ENCODE data around the gene FOXO3. TPM values are rescaled to one million over a fixed set of nuclear protein-coding genes. Genes with fewer than 3 reads are reported as not detected.

The FOXO3 gene
- total RNA-seq, 6 experiments from 2014 or later, result 21.1 to 28.9 (median 24.2) TPM

- Mint-ChIP-seq H3K36me3 (ENCODE audit: low read depth) (0 out of 2 replicates have a peak, but pooled peaks cover 8% of the 10 kb centered on the region), H3K4me3 (no peak overlapping the region), H3K27ac (no peak overlapping the region), H3K27me3 (ENCODE audit: insufficient read depth) (no peaks in the 10 kb centered on the region; the same call in 1 of the 2 replicates), H3K9me3 (no peaks in the 10 kb centered on the region), H3K4me1 (ENCODE audit: low read depth) (peaks cover 36% of the 10 kb centered on the region)
- DNase-seq, result no peak
- no peak for TF ChIP-seq CTCF (IDR thresholded peaks at IDR 0.05)
Measured at GRCh38 chr6:108638993-108639392, 78.3 kb downstream of the FOXO3 start.

DNA sequence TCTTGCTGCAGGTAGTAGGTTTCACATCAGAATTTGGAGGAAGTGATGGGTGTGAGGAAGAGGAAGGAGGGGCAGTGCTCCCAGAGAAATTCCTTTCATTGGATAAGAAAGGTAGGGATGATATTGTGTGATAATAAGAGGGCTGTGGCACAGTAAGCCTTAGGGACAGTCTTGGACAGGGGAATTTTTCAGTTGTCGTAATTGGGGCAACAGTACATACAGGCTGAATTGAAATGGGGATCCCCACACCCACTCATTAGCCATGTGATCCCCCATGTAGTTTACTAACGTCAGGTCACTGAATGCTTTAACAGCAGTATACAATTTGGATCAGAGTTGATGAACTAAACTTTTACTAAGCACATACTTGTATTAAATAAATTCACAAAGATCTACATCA, 79.4 kb downstream of the FOXO3 start:
- H3K4me3 Mint-ChIP-seq, result no peak overlapping the region
- no peak overlapping the region for H3K27ac Mint-ChIP-seq
- no peak for DNase-seq
- H3K27me3 Mint-ChIP-seq (ENCODE audit: insufficient read depth), result peaks cover 2% of the 10 kb centered on the region
- no peak for TF ChIP-seq CTCF (IDR thresholded peaks at IDR 0.05)
- H3K9me3 Mint-ChIP-seq, result no peaks in the 10 kb centered on the region
- peaks cover 31% of the 10 kb centered on the region for H3K4me1 Mint-ChIP-seq (ENCODE audit: low read depth)
- 0 out of 2 replicates have a peak, but pooled peaks cover 8% of the 10 kb centered on the region for H3K36me3 Mint-ChIP-seq (ENCODE audit: low read depth)

DNA sequence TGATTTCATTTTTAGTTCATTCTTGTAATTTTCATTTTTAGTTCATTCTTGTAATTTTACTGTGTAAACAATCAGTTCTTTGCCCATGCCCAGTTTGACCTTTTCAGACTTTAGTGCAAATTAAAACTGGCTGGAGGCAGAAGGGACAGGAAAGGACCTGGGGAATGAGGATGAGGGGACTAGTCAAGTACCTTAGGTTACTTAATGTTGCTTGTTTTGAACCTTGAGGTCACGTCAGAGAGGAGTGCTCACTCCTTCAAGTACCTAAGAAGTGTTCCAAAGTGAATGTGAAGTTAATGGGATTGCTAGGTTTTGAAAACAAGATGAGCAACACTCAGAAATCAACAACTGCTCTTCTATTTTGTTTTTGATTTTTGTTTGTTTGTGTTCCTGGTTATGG, 82.5 kb downstream of the FOXO3 start:
- H3K4me3 Mint-ChIP-seq, result no peak overlapping the region
- no peak for TF ChIP-seq CTCF (IDR thresholded peaks at IDR 0.05)
- H3K4me1 Mint-ChIP-seq (ENCODE audit: low read depth), result peaks cover 38% of the 10 kb centered on the region
- no peaks in the 10 kb centered on the region for H3K9me3 Mint-ChIP-seq
- H3K36me3 Mint-ChIP-seq (ENCODE audit: low read depth), result peaks cover 15% of the 10 kb centered on the region; the same call in 1 of the 2 replicates
- H3K27ac Mint-ChIP-seq, result no peak overlapping the region
- peaks cover 2% of the 10 kb centered on the region for H3K27me3 Mint-ChIP-seq (ENCODE audit: insufficient read depth)
- DNase-seq, result no peak

DNA sequence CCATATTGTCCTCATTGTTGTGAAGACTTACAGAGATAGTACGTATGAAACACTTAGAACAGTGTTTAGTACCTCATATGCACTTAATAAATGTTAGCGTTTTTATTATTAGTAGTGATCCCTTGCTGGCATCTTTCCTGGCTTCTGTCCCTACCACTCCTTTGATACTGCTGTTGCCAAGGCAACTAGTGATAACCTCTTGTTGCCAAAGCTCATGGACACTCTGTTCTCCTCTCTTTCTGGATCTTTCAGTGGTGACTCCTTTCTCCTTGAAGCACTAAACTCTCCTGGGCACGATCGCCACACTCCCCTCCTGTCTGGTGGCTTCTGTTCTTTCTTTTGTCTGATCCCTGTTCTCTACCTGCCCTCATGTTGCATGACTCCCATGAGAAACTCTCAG, 83.5 kb downstream of the FOXO3 start:
- no peak overlapping the region for H3K27ac Mint-ChIP-seq
- H3K4me1 Mint-ChIP-seq (ENCODE audit: low read depth), result peaks cover 41% of the 10 kb centered on the region
- no peak for TF ChIP-seq CTCF (IDR thresholded peaks at IDR 0.05)
- no peaks in the 10 kb centered on the region for H3K9me3 Mint-ChIP-seq
- H3K4me3 Mint-ChIP-seq, result no peak overlapping the region
- H3K27me3 Mint-ChIP-seq (ENCODE audit: insufficient read depth), result peaks cover 2% of the 10 kb centered on the region
- H3K36me3 Mint-ChIP-seq (ENCODE audit: low read depth), result peaks cover 18% of the 10 kb centered on the region; the same call in 1 of the 2 replicates
- DNase-seq, result no peak

GRCh38 chr6:108648191-108648590, 87.5 kb downstream of the FOXO3 start:
- H3K27ac Mint-ChIP-seq, result no peak overlapping the region
- H3K36me3 Mint-ChIP-seq (ENCODE audit: low read depth), result peaks cover 11% of the 10 kb centered on the region; the same call in 1 of the 2 replicates
- H3K27me3 Mint-ChIP-seq (ENCODE audit: insufficient read depth), result peaks cover 2% of the 10 kb centered on the region
- no peak for TF ChIP-seq CTCF (IDR thresholded peaks at IDR 0.05)
- H3K9me3 Mint-ChIP-seq, result no peaks in the 10 kb centered on the region
- no peak overlapping the region for H3K4me3 Mint-ChIP-seq
- peaks cover 61% of the 10 kb centered on the region for H3K4me1 Mint-ChIP-seq (ENCODE audit: low read depth)
- no peak for DNase-seq

GRCh38 chr6:108650325-108650724, 89.6 kb downstream of the FOXO3 start:
- no peak for TF ChIP-seq CTCF (IDR thresholded peaks at IDR 0.05)
- Mint-ChIP-seq H3K9me3 (no peaks in the 10 kb centered on the region), H3K27ac (peak overlapping the region; percentile 93), H3K27me3 (ENCODE audit: insufficient read depth) (peaks cover 2% of the 10 kb centered on the region; the same call in 1 of the 2 replicates), H3K4me3 (peak overlapping the region; percentile 77), H3K36me3 (ENCODE audit: low read depth) (peaks cover 11% of the 10 kb centered on the region; the same call in 1 of the 2 replicates), H3K4me1 (ENCODE audit: low read depth) (peaks cover 77% of the 10 kb centered on the region)
- DNase-seq, result no peak
